HG02981 (cell line): ENCODE data around the gene DOHH.
"Not testable (repeated sequence)": the region's sequence is repeated elsewhere in the genome, so short reads cannot be mapped to it uniquely, and the experiment has no call there.

Experiments used
- ATAC-seq: cut with Tn5 transposase; IDR thresholded peaks from one replicate; pipeline ENCODE4 v1.9.1; 2021; ENCODE audit warnings: mild to moderate bottlenecking, moderate library complexity; ENCODE audit not compliant: unreplicated experiment

The DOHH gene

DNA sequence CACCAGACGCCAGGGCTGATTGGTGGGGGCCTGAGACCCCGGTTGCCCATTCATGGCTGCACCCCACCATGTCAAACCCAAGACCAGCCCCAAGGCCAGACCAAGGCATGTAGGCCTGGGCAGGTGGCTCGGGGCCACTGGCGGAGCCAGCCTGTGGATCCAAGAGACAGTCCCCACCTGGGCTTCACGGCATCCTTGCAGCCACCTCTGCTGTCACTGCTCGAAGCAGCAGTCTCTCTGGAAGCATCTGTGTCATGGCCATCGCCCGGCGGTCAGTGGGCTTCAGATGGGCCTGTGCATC, 34.7 kb upstream of the DOHH start:
- ATAC-seq, result no peak

DNA sequence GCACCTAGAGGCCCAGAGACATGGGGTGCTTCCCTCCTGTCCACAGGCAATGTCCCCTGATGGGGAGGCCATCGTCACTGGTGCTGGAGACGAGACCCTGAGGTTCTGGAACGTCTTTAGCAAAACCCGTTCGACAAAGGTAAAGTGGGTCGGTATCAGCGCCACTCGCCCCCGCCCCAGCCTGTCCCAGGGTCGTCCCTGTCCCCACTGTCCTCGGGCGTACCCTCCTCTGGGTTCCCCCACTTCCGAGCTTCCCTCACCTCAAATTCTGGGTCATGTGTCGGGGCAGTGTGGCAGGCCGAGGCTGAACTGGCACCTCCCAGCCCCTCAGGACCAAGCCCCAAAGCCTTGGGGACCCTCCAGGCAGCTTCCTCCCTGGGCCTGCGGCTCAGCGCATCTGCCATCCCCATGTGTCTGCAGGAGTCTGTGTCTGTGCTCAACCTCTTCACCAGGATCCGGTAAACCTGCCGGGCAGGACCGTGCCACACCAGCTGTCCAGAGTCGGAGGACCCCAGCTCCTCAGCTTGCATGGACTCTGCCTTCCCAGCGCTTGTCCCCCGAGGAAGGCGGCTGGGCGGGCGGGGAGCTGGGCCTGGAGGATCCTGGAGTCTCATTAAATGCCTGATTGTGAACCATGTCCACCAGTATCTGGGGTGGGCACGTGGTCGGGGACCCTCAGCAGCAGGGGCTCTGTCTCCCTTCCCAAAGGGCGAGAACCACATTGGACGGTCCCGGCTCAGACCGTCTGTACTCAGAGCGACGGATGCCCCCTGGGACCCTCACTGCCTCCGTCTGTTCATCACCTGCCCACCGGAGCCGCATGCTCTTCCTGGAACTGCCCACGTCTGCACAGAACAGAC, 34.1 kb upstream of the DOHH start:
- ATAC-seq, result no peak

DNA sequence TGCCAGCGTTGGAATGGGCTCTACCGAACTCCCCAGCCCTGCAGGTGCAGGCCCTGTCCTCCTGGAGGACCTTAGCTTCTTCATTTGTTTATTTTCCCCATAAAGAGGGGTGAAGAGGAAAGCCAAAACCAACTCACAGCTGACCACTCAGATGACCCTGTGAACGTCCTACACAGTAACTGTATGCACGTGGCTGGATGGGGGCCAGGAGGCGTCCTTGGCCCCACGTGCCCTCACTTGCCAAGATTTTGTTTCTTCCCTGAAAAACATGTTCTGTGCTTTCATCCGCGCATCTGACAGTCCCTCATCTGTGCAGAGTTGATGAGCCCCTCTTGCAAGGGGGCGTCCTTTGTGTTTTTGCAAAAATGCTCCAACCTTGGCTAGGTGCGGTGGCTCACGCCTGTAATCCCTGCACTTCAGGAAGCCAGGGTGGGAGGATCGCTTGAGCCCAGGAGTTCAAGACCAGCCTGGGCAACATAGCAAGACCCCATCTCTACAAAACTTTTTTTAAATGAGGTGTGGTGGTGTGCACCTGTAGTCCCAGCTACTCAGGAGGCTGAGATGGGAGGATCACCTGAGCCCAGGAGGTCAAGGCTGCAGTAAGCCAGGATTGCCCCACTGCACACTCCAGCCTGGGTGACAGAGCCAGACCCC, 33.2 kb upstream of the DOHH start:
- no peak for ATAC-seq

DNA sequence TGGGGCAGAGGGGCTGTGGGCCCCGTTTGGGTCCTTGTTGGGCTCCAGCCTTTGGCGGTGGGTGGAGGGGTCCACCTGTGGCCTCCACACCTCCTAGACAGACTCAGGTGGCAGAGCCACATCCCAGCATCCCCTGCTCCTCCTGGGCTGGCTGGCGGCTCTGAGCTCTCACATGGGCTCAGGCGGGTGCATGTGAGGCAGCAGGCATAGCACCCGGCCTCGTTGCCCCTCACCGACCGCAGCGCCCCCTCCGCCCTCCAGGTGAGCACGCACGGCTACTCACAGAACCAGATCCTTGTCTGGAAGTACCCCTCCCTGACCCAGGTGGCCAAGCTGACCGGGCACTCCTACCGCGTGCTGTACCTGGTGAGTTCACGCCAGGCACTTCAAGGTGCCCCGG, 32.6 kb upstream of the DOHH start:
- no peak for ATAC-seq

DNA sequence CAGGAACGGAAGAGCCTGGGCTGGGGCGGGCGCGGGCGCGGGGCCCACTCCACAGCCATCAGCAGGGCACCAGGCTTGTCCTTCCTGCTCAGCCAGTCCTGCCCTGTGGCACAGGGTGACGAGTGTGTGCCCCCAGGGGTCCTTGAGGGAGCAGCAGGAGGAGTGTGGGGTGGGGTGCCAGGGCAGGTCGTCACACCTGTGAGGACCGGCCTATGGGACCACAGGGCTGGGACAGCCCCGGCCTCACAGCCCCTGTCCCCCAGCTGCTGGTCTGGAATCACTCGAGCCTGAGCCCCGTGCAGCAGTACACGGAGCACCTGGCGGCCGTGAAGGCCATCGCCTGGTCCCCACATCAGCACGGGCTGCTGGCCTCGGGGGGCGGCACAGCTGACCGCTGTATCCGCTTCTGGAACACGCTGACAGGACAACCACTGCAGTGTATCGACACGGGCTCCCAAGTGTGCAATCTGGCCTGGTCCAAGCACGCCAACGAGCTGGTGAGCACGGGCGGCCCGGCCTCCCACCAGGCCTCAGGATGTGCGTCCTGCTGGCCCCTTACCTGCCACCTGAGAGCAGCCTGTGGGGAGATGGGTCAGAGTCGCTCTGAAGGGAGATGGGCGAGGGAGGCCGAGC, 31.8 kb upstream of the DOHH start:
- no peak for ATAC-seq

DNA sequence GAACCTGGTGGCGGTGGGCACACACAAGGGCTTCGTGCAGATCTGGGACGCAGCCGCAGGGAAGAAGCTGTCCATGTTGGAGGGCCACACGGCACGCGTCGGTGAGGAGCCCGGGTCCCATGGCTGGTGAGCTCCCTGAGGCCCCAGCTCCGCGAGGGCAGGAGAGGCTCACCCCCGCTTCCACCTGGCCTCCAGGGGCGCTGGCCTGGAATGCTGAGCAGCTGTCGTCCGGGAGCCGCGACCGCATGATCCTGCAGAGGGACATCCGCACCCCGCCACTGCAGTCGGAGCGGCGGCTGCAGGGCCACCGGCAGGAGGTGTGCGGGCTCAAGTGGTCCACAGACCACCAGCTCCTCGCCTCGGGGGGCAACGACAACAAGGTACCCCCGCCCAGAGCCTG, 31.2 kb upstream of the DOHH start:
- no peak for ATAC-seq

DNA sequence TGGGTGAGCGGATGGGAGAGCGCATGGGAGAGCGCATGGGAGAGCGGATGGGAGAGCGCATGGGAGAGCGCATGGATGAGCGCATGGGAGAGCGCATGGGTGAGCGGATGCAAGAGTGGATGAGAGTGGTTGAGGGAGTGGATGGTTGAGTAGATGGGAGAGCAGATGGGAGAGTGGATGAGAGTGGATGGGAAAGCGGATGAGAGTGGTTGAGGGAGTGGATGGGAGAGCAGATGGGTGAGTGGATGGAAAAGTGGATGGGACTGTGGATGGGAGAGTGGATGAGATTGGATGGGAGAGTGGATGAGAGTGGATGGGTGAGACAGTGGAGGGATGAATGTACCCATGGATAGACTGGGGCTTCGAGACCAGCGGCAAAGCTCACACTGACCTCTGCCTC, 29.9 kb upstream of the DOHH start:
- no peak for ATAC-seq

DNA sequence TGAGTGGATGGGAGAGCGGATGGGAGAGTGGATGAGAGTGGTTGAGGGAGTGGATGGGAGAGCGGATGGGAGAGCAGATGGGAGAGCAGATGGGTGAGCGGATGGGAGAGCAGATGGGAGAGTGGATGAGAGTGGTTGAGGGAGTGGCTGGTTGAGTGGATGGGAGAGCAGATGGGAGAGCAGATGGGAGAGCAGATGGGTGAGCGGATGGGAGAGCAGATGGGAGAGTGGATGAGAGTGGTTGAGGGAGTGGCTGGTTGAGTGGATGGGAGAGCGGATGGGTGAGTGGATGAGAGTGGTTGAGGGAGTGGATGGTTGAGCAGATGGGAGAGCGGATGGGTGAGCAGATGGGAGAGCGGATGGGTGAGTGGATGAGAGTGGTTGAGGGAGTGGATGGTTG, 28.8 kb upstream of the DOHH start:
- ATAC-seq, result not testable (repeated sequence)

DNA sequence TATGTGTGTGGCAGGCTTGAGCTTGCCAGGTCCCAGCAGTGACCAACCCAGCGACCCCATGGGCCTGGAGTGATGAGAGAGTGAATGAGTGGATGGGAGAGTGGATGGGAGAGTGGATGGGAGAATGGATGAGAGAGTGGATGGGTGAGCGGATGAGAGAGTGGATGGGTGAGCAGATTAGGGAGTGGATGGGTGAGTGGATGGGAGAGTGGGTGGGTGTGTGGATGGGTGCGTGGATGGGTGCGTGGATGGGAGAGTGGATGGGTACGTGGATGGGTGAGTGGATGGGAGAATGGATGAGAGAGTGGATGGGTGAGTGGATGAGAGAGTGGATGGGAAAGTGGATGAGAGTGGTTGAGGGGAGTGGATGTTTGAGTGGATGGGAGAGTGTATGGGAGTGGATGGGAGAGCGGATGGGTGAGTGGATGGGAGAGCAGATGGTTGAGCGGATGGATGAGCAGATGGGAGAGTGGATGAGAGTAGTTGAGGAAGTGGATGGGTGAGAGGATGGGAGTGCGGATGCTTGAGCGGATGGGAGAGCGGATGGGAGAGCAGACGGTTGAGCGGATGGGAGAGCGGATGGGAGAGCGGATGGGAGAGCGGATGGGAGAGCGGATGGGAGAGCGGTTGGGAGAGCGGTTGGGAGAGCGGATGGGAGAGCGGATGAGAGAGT, 28.2 kb upstream of the DOHH start:
- no peak for ATAC-seq

DNA sequence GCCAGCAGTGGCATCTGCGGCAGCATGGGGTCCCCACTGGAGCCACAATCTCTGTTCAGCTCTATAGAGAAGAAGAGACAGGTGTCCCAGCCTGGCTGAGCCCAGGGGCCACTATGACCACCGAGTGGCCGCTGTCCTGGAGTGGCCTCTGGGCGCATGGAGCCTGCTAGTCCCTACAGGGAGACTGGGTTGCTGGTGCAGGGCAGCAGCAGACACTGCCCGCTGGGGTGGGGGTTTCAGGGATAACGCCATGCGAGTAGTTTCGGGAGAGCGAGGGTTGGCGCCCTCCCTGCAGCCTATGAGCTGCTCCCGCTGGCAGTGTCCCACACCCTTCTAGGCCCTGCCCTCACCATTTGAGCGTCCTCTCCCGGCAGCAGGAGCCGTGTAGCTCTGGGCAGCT, 27.6 kb upstream of the DOHH start:
- no peak for ATAC-seq

DNA sequence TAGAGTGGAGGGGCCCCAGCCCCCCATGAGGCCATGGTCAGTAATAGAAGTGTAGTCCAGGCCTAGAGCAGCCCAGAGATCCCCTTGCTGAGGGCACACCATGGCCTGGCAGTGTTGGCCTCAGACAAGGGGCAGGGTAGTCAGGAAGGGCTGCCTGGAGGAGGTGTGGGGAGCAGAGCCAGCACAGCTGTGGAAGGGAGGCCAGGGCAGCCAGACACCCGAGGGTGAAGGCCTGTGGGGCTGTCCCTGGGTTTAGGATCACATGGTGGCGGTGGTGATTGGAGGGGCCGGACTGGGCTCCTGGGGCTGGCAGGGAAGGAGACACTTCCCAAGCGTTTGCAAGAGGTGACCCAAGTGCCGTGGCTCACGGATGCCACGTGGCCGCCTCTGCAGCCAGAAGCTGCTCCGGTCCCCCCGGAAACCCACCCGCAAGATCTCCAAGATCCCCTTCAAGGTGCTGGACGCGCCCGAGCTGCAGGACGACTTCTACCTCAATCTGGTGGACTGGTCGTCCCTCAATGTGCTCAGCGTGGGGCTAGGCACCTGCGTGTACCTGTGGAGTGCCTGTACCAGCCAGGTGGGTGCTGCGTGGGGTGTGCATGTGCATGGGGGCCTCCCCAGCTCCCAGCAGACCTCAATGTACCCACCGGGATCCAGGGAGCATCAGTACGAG, 26.9 kb upstream of the DOHH start:
- no peak for ATAC-seq

DNA sequence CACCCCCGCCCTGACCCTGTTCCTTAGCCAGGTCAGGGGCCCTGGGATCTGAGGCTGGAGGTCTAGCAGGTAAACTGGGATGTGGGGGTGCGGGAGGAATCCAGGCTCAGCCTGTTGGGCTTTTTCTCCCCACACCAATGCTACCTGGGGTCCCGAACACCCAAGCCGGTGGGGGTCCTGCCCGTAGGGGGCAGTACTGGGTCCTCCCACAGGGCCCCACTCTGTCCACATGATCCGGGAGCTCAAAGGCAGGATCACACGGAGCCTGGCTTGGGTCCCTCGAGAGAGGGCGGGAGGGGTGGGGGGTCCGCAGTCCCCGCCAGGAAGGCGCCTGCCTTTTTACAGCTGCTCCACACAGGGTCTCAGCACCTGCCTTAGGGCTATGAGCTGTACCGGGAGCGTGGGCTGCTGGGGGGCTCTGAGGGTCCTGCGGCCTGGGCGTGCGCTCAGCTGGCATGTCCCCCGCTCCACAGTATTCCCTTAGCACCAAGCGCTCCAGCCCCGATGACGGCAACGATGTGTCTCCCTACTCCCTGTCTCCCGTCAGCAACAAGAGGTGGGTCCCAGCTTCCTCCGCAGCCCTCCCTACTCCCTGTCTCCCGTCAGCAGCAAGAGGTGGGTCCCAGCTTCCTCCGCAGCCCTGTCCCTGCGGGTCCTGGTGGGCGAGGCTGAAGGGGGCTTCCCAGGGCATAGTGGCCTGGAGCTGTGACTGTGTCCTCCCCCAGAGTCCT, 26.2 kb upstream of the DOHH start:
- no peak for ATAC-seq

DNA sequence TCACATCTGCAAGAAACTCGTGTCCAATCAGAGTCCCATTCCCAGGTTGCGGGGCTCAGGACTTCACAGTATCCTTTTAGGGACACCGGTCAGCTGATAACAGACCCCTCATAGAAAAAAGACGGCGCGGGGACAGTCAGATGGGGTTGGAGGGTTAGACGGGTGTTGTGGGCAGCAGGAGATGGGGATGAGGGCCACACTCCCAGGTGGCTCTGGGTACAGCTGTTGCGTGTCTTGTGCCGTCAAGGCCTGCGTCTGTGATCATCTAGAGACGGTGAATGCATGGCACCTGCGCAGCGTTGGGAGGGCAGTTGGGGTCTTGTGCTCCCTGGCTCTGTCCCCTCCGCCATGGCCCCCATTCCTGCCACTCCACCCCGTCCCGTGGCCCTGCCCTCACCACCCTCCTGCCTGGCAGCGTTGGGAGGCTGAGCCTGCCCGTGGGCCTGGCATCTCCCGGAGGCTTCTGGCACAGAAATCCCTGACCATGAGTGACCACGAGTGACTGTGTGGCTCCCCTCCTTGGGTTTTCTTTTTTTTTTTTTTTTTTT, 24.5 kb upstream of the DOHH start:
- no peak for ATAC-seq

DNA sequence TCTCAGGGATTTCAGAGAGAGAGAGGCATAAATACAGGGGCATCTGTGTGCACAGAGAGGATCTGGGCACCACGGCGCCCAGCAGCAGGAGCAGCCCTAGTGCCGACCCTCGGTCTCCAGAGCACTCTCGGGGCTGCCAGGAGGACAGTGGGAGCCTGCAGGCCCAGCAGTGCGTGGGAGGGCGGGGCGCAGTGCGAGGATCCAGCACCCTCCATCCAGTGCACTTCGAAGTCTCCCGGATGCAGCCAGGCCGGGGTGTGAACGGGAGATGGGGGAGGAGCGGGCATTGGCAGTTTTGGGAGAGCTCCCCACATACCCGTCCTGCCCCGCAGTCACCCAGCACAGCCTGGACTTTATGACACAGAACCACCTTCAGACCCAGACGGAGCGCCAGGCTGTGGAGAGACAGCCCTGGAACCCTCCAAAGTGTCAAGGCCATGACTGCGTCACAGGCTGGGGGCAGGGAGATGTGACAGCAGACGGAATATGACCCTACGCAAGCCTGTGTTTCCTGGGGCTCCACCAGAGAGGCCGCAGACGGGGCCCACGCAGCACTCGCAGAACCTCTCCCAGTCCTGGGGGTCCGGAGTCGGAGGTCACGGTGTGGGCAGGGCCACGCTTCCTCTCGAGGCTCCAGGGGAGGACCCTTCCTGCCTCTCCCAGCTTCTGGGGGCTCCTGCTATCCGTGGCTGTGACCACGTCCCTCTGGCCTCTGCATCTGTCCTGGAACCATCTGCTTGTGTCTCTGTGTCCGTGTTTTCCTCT, 23.8 kb upstream of the DOHH start:
- no peak for ATAC-seq

DNA sequence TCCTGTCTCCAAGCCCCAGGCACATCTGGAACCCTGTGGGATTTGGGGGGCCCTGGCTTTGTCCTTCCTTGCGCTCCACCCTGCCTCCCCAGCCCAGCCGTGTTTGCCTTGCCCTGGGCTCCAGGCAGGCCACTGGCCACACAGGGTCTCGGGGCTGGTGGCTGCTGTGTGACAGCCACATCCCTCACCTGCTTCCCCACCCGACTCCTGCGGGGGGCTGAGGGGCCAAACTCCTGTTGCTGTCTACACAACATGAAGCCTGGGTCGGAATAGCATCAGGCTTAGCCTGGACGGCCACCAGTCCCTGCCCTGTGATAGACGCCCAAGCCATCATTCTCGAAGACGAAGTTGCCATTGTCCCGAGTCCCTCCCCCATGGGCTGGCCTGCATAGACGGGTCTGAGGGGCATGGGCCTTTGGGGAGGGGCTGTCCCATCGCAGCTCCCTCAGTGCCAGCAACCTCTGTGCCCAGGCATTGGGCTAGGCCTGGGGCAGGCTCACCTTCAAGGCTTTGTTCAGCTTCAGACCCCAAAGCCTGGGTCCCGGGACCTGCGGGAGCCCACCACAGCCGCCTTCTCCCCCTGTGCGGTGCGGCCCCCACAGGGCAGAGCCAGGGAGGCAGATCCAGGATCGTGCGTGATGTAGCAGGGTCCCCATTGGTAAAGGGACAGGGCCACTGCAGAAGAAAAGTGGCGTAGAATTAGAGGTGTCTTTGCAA, 23.0 kb upstream of the DOHH start:
- no peak for ATAC-seq

DNA sequence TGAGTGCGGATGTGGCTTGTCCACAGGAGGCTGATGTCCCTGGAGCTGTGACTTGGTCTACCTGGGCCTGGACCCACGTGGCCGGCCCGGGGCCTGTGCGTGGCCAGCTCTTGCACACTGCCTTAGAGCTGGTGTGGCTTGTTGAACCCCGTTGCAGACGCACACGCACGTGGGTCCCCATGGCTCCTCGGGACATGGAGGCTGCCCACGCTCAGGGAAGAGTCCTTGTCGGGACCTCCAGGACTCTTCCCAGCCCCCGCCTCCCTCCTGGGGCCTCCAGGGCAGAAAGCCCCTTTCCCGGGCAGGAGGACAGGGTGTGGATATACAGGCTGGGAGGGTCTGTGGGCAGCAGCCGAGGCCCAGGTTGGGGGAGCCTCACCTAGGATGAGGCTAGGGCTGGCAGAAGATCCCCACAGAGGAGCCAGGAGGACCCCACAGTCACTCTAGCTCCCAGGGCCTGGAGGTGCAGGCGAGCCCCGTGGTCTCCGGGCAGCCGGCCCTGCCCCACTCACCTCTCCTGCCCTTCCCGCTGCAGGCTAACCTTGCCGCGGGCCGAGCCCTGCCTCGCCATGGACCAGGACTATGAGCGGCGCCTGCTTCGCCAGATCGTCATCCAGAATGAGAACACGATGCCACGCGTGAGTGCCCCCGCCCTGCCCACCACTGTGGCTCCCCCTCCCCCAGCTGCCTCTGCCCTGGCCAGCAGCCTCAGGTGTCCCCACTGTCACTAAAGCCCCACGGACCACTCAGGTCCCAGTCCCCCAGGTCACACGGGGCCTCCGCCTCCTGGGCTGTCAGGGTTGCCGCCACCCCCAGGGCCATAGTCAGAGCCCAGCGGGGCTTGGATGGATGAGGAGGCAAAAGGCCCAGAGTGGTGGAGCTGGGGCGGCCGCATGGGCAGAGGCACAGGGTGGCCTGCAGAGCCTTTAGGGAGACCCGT, 22.2 kb upstream of the DOHH start:
- ATAC-seq, result no peak

DNA sequence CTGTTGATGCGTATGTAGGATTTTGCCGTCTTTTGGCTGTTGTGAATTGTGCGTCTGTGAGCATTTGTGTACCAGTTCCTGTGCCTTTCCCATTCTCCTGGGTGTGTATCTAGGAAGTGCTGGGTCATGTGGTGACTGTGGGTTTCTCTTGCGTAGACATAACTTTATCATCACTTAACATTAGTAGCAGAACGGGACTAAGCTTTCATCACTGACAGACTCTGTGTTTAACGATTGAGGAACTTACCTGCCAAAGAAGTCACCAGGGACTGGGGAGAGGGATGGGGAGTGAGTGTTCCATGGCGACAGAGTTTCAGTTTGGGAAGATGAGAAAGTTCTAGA, 20.6 kb upstream of the DOHH start:
- ATAC-seq, result no peak
